LNCAP (cell line): ENCODE data around the gene ACD.

Experiments
- CTCF ChIP-seq: fragments of 450-650 bp; IDR thresholded peaks from 2 replicates; pipeline ENCODE4 v1.5.1; 2017; ENCODE audit warnings: mild to moderate bottlenecking

Gene ACD

GRCh38 chr16:67673712-67674580 is 13.9 kb upstream of the ACD start:
- TF ChIP-seq CTCF = no peak

- peak; percentile 85 for TF ChIP-seq CTCF
These were observed 12.9 kb upstream of the ACD start for GRCh38 chr16:67672739-67673662.

- TF ChIP-seq CTCF = no peak
These were observed 12.2 kb upstream of the ACD start for GRCh38 chr16:67672306-67672705.

GRCh38 chr16:67669499-67670101 is 9.5 kb upstream of the ACD start:
- no peak for TF ChIP-seq CTCF

- TF ChIP-seq CTCF = no peak
These were observed 8.6 kb upstream of the ACD start for GRCh38 chr16:67668495-67669157.

- TF ChIP-seq CTCF = peak; percentile 73
These were observed 7.9 kb upstream of the ACD start for GRCh38 chr16:67667817-67668494.
